Keratinocyte (primary cell): ENCODE data around the gene MAML1. TPM values are rescaled to one million over a fixed set of nuclear protein-coding genes. Genes with fewer than 3 reads are reported as not detected.

Experiments used
- DNase-seq: peaks from one replicate; pipeline ENCODE4 v3.0.0-alpha.2; 2011; ENCODE audit warnings: low read depth, missing footprints, low spot score
- FAIRE-seq: peaks from 2 replicates; lab custom pipeline; 2011; peaks lifted over from hg19 to GRCh38; lab: Jason Lieb, UNC
- H2AFZ ChIP-seq: 2 replicates; pipeline ENCODE4 v1.6.0; 2012; ENCODE audit warnings: low read length, control low read depth, inconsistent platforms; ENCODE audit not compliant: control insufficient read depth
- H3K27ac ChIP-seq: 2 replicates; pipeline ENCODE4 v1.5.1; 2011; ENCODE audit warnings: low read length; ENCODE audit not compliant: control insufficient read depth, insufficient read depth
- H3K27me3 ChIP-seq: 3 replicates; pipeline ENCODE4 v1.6.0; 2011; ENCODE audit warnings: low read length; ENCODE audit not compliant: control insufficient read depth, insufficient read depth; ENCODE audit errors: extremely low read depth
- H3K36me3 ChIP-seq, 2 experiments: 2 replicates in 1 of 2; 3 replicates in 1 of 2; pipeline ENCODE4 v1.5.1; 2011; ENCODE audit warnings: low read length in 2 of 2, mild to moderate bottlenecking in 1 of 2; ENCODE audit not compliant: control insufficient read depth in 2 of 2, insufficient read depth in 2 of 2; ENCODE audit errors: extremely low read depth in 1 of 2
- H3K4me1 ChIP-seq: 3 replicates; pipeline ENCODE4 v1.5.1; 2011; ENCODE audit warnings: low read length; ENCODE audit not compliant: control insufficient read depth, insufficient read depth; ENCODE audit errors: extremely low read depth
- H3K4me2 ChIP-seq: 3 replicates; pipeline ENCODE4 v1.6.0; 2011; ENCODE audit warnings: low read depth, low read length; ENCODE audit not compliant: control insufficient read depth, insufficient read depth; ENCODE audit errors: extremely low read depth
- H3K4me3 ChIP-seq, 3 experiments: fragments of 200-600 bp in 1 of 3; sonication (generic) in 1 of 3; 2 replicates in 2 of 3; 3 replicates in 1 of 3; pipeline ENCODE4 v1.5.1; 2011 to 2016; ENCODE audit warnings: low read length in 3 of 3, mild to moderate bottlenecking in 3 of 3, control low read depth in 2 of 3, inconsistent platforms in 1 of 3, low read depth in 1 of 3, mixed read lengths in 1 of 3, mixed run types in 1 of 3, moderate library complexity in 1 of 3; ENCODE audit not compliant: control insufficient read depth in 2 of 3, insufficient read depth in 2 of 3; ENCODE audit errors: extremely low read depth in 1 of 3
- H3K79me2 ChIP-seq: 2 replicates; pipeline ENCODE4 v1.6.0; 2012; ENCODE audit warnings: low read length; ENCODE audit not compliant: control insufficient read depth, insufficient read depth
- H3K9ac ChIP-seq: 3 replicates; pipeline ENCODE4 v1.6.0; 2011; ENCODE audit warnings: low read length; ENCODE audit not compliant: control insufficient read depth, insufficient read depth; ENCODE audit errors: extremely low read depth
- H3K9me1 ChIP-seq: 3 replicates; pipeline ENCODE4 v1.6.0; 2011; ENCODE audit warnings: low read length; ENCODE audit not compliant: control insufficient read depth, insufficient read depth; ENCODE audit errors: extremely low read depth
- H3K9me3 ChIP-seq: 2 replicates; pipeline ENCODE4 v1.5.1; 2012; ENCODE audit warnings: low read depth, low read length; ENCODE audit not compliant: control insufficient read depth
- H4K20me1 ChIP-seq: 3 replicates; pipeline ENCODE4 v1.6.0; 2011; ENCODE audit warnings: low read length; ENCODE audit not compliant: control insufficient read depth, insufficient read depth; ENCODE audit errors: extremely low read depth
- CTCF ChIP-seq, 3 experiments: IDR thresholded peaks in 1 of 3; conservative IDR thresholded peaks in 1 of 3; optimal IDR thresholded peaks in 1 of 3; 2 replicates in 2 of 3; 3 replicates in 1 of 3; pipeline versions ENCODE3 to v1.5.1; 2011; ENCODE audit warnings: low read length in 3 of 3, mild to moderate bottlenecking in 3 of 3, moderate library complexity in 2 of 3, control low read depth in 1 of 3, inconsistent platforms in 1 of 3; ENCODE audit not compliant: insufficient read depth in 2 of 3; ENCODE audit errors: extremely low read depth in 1 of 3
- EZH2 ChIP-seq: IDR thresholded peaks from one replicate; pipeline ENCODE4 v1.6.1; 2012; ENCODE audit warnings: inconsistent platforms, mild to moderate bottlenecking, low read length, moderate library complexity
- dilution Hi-C: fragments of 300-500 bp; cut with MboI; formaldehyde crosslinking; loops from one replicate; pipeline ENCODE4 v1.7.0; 2020; ENCODE audit warnings: low sequenced_read_pairs; ENCODE audit not compliant: extremely low pct_ligation_motif_present
- polyA plus RNA-seq, 5 experiments: library from polyadenylated mRNA; depleted of rRNA in 3 of 5; stranded (reverse) in 3 of 5; stranded (forward) in 1 of 5; unstranded in 1 of 5; fragments of >200 nt; gene quantifications; 1 replicate in 1 of 5; 2 replicates in 3 of 5; 3 replicates in 1 of 5; pipeline versions ENCODE4 v1.2.1 to v1.2.3, GENCODE V29; 2011 to 2012; ENCODE audit warnings: missing spikeins in 2 of 5, low read depth in 1 of 5, low replicate concordance in 1 of 5

The MAML1 gene
- polyA plus RNA-seq, 1 donor (not counting 4 experiments of a cell fraction or from before 2014, with no cell fraction given): 4.9 TPM

GRCh38 chr5:179765400-179765799 lies 32.8 kb downstream of the MAML1 start:
- no peak overlapping the region for H2AFZ ChIP-seq
- peak; percentile 72 for FAIRE-seq

GRCh38 chr5:179766021-179766725 lies 33.6 kb downstream of the MAML1 start:
- peaks cover 41% of the 10 kb centered on the region for H3K4me1 ChIP-seq
- FAIRE-seq: no peak
- dilution Hi-C loops: no loop called here

More at GRCh38 chr5:179765400-179765799, 32.8 kb downstream of the MAML1 start:
- Histone ChIP-seq H3K4me2 (peak overlapping the region; percentile 58), H3K36me3 (peaks cover 15 to 19% of the 10 kb centered on the region in 2 experiments), H3K9me1 (peaks cover 6% of the 10 kb centered on the region), H3K79me2 (peaks cover 22% of the 10 kb centered on the region), H4K20me1 (peaks cover 9% of the 10 kb centered on the region), H3K27me3 (no peaks in the 10 kb centered on the region), H3K27ac (peak overlapping the region; percentile 36), H3K9ac (no peak overlapping the region), H3K9me3 (no peaks in the 10 kb centered on the region), H3K4me1 (peaks cover 41% of the 10 kb centered on the region), H3K4me3 (no peak overlapping the region)
- TF ChIP-seq EZH2: no peak
- TF ChIP-seq CTCF (optimal IDR thresholded peaks at IDR 0.05 in 1 of 3, IDR thresholded peaks at IDR 0.05 in 1 of 3, conservative IDR thresholded peaks at IDR 0.05 in 1 of 3; ENCODE audit: extremely low read depth in 1 of 3, insufficient read depth in 2 of 3, low read length in 3 of 3): no peak
- dilution Hi-C loops: no loop called here
- no peak for DNase-seq

More at GRCh38 chr5:179766021-179766725, 33.6 kb downstream of the MAML1 start:
- Histone ChIP-seq H3K9me3 (no peaks in the 10 kb centered on the region), H3K9ac (no peak overlapping the region), H3K36me3 (peaks cover 16 to 20% of the 10 kb centered on the region in 2 experiments), H3K4me3 (no peak overlapping the region), H3K4me2 (no peak overlapping the region), H4K20me1 (peaks cover 8% of the 10 kb centered on the region), H3K9me1 (peaks cover 6% of the 10 kb centered on the region), H3K27ac (peak overlapping the region; percentile 36), H2AFZ (no peak overlapping the region), H3K79me2 (peaks cover 18% of the 10 kb centered on the region), H3K27me3 (no peaks in the 10 kb centered on the region)
- TF ChIP-seq EZH2: no peak
- no peak for TF ChIP-seq CTCF (optimal IDR thresholded peaks at IDR 0.05 in 1 of 3, IDR thresholded peaks at IDR 0.05 in 1 of 3, conservative IDR thresholded peaks at IDR 0.05 in 1 of 3; ENCODE audit: extremely low read depth in 1 of 3, insufficient read depth in 2 of 3, low read length in 3 of 3)
- no peak for DNase-seq
